ENCODE data around the gene TMEM129. TPM values are rescaled to one million over a fixed set of nuclear protein-coding genes. Genes with fewer than 3 reads are reported as not detected.

The TMEM129 gene
- total RNA-seq, 8 experiments from 2014 or later: 17.1 to 48.1 (median 25.7) TPM

DNA sequence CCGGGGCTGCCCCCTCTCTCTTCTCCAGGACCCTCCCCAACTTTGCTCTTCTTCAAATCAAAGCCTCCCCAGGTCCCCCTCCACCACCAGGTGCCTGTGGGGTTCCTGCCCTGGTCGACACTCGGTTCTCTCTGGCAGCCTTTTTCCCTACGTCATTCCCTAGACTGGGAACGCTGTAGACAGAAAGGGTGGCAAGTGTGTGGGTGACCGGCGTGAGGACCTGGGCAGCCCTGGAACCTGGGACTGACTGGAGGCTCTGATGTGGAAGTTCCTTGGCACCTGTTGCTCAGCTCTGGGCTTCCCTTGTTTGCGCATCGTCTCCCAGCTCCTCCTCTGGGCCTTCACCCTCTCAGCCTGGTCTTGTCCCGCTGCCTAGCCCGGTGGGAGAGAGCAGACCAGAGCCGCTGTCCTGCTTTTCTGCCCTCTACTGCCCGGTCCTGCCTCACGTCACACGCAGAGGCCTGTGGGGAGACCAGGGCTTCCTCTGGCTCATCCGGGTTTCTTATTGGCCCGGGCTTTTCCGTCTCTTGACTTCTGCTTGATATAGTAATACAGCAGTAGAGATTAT, 1.5 kb upstream of the TMEM129 start:
- H3K4me3 ChIP-seq: peak overlapping the region in 1 of 5 donors; percentile 84

DNA sequence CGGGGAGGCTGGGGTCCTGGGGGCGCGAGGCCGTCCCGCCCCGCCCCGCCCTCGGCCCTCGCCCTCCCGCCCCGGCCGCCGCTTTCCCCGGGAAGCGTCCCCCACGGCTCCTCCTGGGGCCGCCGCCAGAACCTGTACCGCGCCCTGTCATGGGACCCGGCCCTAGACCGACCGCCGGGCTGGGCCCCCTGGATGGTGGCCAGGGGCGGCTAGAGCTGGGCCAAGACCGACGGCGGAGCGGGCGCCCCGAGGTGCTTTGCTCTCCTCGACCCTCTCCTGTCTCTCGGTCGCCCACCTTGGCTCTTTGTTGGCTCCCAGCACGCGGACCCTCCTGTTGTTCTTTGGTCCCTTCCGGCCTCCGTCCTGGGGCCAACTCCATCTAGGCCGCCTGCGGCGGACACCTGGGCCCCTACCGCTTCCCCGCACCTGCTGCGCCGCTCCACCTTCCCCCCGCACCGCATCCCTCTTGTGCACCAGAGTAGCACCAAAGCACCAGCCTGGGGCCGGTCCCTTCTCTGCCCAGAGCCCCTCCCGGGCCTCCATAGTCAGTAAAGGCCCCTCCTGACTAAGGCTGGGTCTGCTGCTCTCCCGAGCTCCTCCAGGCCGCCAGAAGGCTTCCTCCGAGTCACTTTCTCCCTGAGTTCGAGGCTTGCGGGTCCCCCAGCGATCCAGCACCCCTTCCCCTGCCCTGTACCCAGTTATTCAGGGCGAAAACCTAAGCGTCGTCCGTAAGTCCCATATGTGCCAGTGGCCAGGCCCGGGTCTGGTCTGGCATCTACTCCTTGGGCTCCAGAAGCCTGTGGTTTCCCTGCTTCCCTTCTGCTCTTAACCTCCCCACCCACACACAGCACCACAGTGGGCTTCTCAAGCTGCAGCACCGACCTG, 785 bp upstream of the TMEM129 start:
- peak in 3 of 8 experiments; percentile 0 to 8 (median 5) for ATAC-seq (replicated peaks in 6 of 8)
- Histone ChIP-seq H3K4me3 (peak overlapping the region; percentile 54 to 84 (median 64)), H3K4me1 (replicated peaks in 1 of 2) (peaks cover 8 to 20% of the 10 kb centered on the region in 2 donors), H3K27ac (peak overlapping the region in 1 of 2 donors; percentile 42)
- WGBS, 10 experiments: 0% methylated on average over 2 to 6 of the region's 61 CpGs; no CpG with 5 or more reads in 7 of the 10 experiments
- in situ Hi-C loops (cut with MboI; ENCODE audit: low pct_unique_long_range_greater_than_20kb in 2 of 9, low sequenced_read_pairs in 9 of 9, unreplicated experiment in 9 of 9): no loop called here

More for the DNA sequence above, 1.5 kb upstream of the TMEM129 start:
- WGBS, 10 experiments: 20 to 80% (median 32%) methylated on average over 2 to 9 of the region's 18 CpGs; no CpG with 5 or more reads in 4 of the 10 experiments
- in situ Hi-C loops (cut with MboI; ENCODE audit: low pct_unique_long_range_greater_than_20kb in 2 of 9, low sequenced_read_pairs in 9 of 9, unreplicated experiment in 9 of 9): no loop called here
- ATAC-seq (replicated peaks in 6 of 8): no peak
- no peak overlapping the region for H3K27ac ChIP-seq
- peaks cover 8 to 20% of the 10 kb centered on the region in 2 donors for H3K4me1 ChIP-seq (replicated peaks in 1 of 2)

DNA sequence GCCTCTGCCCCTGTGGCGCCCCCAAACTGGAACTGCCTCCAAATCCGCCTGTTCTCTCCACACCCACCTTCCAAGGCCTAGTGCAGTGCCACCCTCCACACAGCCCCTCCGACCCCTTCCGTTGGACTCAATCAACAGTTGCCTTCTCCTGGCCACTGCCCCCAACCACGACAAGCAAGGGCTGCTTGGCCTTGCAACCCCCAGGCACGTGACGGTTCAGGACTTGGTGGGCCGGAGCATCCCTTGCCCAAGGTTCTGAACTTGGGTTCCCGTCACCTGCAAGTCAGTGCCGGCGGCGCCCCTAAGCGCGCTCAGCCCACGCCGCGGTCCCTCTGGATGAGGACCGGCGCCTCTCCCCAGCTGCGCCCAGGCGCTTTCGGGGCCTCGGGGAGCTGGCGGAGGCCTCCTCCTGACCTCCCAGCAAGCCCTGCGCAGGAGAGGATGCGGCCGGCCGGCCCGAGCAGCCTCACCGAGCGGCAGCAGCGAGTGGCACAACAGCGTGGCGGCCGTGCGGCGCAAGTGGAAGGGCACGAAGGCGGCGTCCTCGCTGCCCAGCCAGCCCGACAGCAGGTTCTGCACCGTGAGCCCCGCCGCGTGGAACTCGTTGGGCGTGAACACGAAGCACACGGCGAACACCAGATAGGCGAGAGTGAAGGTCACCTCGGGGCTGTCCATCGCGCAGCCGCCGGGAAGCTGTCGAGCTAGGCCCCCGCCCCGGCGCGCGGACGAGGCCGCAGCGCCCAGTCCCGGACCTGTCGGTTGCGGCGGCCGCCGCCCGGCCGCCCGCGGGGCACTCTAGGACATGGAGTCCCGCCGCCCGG, 750 bp downstream of the TMEM129 start:
- peak overlapping the region; percentile 91 to 95 for H3K27ac ChIP-seq
- WGBS, 10 experiments: 0 to 14% (median 0%) methylated on average over 1 to 12 of the region's 79 CpGs; no CpG with 5 or more reads in 4 of the 10 experiments
- H3K4me1 ChIP-seq (replicated peaks in 1 of 2): peaks cover 8 to 17% of the 10 kb centered on the region in 2 donors
- peak overlapping the region; percentile 54 to 84 (median 64) for H3K4me3 ChIP-seq
- ATAC-seq (replicated peaks in 6 of 8): peak; percentile 30 to 51 (median 42)
- in situ Hi-C loops (cut with MboI; ENCODE audit: low pct_unique_long_range_greater_than_20kb in 2 of 9, low sequenced_read_pairs in 9 of 9, unreplicated experiment in 9 of 9): no loop called here

DNA sequence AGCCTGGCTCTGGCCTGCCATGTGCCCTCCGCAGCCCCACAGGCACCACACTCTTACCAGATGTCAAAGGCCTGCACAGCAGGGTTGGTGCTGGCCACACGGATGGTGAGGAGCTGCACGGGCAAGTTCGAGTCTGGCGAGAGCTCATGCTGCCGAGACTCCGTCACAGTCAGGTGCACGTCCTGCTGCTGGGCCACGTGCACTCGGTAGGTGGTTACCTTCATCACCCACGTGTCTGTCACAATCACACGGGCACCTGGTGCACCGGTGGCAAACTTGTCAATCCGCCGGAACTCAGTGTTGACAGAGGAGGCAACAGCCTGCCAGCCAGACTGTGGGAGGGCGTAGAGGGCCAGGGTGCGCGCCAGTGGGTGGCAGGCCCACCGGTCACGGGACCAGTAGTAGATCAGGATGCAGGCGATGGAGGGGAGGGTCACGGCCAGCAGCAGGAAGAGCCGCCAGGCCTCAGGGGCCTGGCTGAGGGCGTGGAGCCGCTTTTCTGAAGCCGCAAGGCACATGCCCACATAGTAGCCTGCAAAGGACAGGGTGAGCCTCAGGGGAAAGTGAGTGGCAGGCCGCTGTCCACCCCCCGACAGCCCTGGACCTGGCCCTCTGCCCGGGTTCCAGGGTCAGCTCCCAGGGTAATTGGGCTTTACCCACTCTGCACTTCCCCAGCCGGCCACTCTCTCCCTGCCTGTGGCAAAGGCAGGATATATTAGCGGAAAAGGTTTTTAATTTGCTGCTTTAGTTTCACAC, 2.9 kb downstream of the TMEM129 start:
- no peak overlapping the region for H3K4me3 ChIP-seq
- peaks cover 16 to 17% of the 10 kb centered on the region in 2 donors for H3K4me1 ChIP-seq (replicated peaks in 1 of 2)
- in situ Hi-C loops (cut with MboI; ENCODE audit: low pct_unique_long_range_greater_than_20kb in 2 of 9, low sequenced_read_pairs in 9 of 9, unreplicated experiment in 9 of 9): no loop called here
- H3K27ac ChIP-seq: no peak overlapping the region
- ATAC-seq (replicated peaks in 6 of 8): no peak
- WGBS, 10 experiments: 73 to 100% (median 100%) methylated on average over 2 to 5 of the region's 31 CpGs; no CpG with 5 or more reads in 5 of the 10 experiments

DNA sequence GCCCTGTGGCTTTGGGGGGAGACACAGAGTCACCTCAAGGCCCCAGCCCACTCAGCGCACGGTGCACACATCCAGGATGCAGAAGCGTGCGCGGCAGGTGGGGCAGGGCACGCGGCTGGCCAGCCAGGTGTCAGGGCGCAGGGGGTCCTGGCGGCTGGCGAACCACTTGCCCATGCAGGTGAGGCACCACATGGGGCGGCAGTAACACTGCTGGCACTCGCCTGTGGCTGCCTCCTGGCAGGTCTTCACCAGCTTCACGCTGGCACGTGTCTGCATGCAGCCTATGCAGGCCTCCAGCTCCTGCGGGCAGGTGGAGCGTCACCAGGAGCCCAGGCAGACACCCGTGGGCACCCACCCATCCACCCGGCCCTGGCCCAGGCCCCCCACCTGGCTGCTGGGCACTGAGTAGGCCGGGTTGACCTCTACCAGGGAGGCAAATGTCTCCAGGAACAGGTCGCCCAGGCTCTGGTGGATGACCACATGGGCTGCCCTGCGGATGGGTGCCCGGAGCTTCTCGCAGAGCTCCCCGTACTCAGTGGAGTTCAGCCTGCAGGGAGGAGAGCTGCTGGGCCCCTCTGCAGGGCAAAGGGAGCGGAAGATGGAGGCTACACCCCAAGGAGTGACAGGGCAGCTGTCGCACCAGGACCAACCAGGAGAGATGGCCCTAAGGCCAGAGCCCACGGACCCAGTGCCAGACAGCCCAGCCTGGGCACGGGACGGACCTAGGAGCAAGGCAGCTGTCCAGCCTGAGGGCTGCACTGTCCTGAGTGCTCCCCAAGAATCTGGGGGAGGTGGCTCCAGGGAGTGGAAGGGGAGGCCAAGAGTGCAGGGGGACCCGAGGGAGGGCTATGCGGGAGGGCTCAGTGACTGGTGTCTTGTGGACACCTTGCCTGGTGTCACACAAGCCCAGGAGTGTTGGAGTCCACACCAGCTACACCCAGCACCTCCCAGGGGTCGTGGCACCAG, 3.7 kb downstream of the TMEM129 start:
- WGBS, 10 experiments: 83 to 100% (median 91%) methylated on average over 1 to 8 of the region's 32 CpGs; no CpG with 5 or more reads in 6 of the 10 experiments
- no peak overlapping the region for H3K27ac ChIP-seq
- H3K4me3 ChIP-seq: no peak overlapping the region
- in situ Hi-C loops (cut with MboI; ENCODE audit: low pct_unique_long_range_greater_than_20kb in 2 of 9, low sequenced_read_pairs in 9 of 9, unreplicated experiment in 9 of 9): no loop called here
- no peak for ATAC-seq (replicated peaks in 6 of 8)
- H3K4me1 ChIP-seq (replicated peaks in 1 of 2): peaks cover 16 to 18% of the 10 kb centered on the region in 2 donors

DNA sequence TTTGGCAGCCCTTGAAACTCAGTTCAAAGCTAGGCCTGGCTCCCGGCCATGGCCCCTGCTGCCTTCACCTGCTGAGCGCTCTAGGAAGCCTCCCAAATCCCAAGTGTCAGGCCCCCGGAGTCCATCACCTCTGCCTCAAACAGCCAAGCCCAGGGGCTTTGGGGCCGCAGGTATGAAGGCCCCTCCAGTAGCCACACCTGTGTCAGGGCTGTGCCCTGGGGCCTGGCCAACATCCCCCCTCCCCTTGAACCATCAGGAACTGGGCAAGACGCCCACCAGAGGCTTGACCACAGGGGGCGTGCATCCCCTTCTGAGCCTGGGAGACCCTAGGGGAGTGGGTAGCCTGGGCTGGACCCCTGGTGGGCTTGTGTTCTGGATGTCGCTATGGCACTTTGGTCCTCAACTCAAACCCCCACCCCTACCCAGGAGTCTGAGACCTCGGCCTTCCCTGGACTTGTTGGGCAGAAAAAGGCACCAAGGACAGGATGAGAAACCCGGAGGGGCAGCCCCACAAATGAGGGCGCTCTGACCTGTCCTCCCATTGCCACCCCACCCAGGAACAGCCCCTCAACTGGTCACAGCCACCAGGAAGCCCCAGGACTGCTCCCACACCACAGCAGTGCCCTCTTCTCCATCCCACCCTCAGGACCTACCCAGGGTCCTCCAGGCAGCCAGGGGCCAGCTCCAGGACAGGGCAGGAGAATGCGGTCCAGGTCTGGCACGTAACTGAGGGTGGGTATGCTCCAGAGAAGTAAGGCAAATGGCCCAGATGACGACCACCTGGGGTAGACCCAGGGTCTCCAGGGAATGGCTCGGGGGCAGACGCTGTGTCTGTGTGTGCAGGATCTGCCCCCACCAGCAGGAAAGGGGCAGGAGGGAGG, 4.8 kb downstream of the TMEM129 start:
- Histone ChIP-seq H3K4me1 (replicated peaks in 1 of 2) (peaks cover 12 to 18% of the 10 kb centered on the region in 2 donors), H3K27ac (no peak overlapping the region), H3K4me3 (no peak overlapping the region)
- WGBS, 10 experiments: 80 to 100% (median 92%) methylated on average over 1 to 8 of the region's 15 CpGs; no CpG with 5 or more reads in 3 of the 10 experiments
- ATAC-seq (replicated peaks in 6 of 8): no peak
- in situ Hi-C loops (cut with MboI; ENCODE audit: low pct_unique_long_range_greater_than_20kb in 2 of 9, low sequenced_read_pairs in 9 of 9, unreplicated experiment in 9 of 9): no loop called here

DNA sequence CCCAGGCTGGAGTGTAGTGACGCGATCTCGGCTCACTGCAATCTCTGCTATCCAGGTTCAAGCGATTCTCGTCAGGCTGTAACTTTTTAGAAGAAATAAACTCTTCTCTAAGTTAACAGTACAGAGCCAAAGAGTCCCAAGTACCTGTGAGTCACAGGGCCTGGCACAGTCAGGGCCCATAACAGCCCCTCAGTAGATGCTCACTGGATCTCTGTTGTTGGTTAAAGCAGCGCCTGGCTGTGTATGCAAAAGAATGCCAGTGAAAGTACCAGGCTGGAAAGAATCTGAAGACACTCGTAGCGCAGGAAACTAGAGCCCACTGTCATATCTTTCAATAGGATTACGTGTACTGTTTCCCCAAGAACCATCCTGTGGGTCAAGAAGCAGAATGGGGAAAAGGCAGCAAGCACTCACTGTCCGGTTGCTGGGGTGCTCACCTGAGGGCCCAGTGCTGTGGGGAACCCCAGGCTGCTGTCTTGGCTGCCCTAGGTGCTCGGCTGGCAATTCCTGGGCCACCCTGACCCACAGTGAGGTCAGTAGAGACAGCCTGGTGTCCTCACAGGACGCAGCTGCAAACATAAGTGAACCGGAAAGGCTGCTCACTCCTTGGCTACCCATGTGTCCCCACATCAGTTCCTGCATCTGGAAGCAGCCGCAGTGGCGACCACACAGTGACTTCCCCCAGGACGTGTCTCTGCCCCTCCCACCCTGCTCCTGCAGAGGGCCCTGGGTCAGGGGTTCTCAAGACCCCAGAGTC, 5.9 kb downstream of the TMEM129 start:
- in situ Hi-C loops (cut with MboI; ENCODE audit: low pct_unique_long_range_greater_than_20kb in 2 of 9, low sequenced_read_pairs in 9 of 9, unreplicated experiment in 9 of 9): no loop called here
- WGBS, 10 experiments: 70 to 100% (median 86%) methylated on average over 2 to 11 of the region's 16 CpGs; no CpG with 5 or more reads in 2 of the 10 experiments
- ATAC-seq (replicated peaks in 6 of 8): no peak
- H3K27ac ChIP-seq: no peak overlapping the region
- peaks cover 18 to 27% of the 10 kb centered on the region in 2 donors for H3K4me1 ChIP-seq (replicated peaks in 1 of 2)
- no peak overlapping the region for H3K4me3 ChIP-seq

DNA sequence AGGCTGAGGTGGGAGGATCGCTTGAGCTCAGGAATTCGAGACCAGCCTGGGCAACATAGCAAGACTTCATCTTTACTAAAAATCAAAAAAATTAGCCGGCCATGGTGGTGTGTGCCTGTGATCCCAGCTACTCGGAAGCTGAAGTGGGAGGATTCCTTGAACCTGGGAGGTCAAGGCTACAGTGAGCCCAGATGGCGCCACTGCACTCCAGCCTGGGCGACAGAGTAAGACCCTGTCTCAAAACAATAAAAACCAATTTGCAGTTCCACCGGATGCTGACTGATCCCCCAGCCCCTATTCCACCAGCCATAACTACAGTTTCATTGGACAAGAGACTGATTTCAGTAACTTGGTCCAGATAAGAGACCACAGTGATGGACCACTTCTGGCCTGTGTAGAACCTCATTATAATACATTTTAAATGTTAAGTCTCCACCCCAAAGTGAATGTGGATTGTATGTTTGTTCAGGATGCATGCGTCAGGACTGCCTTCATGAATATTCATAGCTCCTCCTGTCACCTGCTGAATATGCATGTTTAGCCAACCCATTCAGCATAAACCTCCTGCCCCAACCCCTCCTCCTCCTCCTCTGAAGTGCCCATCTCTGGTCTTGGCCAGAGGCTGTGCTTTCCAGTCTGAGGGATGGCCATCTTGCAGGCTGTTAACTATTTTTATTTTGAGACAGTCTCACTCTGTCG, 6.7 kb downstream of the TMEM129 start:
- Histone ChIP-seq H3K4me3 (no peak overlapping the region), H3K4me1 (replicated peaks in 1 of 2) (peaks cover 17 to 22% of the 10 kb centered on the region in 2 donors), H3K27ac (no peak overlapping the region)
- peak in 3 of 8 experiments; percentile 11 to 59 (median 18) for ATAC-seq (replicated peaks in 6 of 8)
- WGBS, 10 experiments: 0 to 78% (median 45%) methylated on average over 1 to 8 of the region's 9 CpGs; no CpG with 5 or more reads in 3 of the 10 experiments
- in situ Hi-C loops (cut with MboI; ENCODE audit: low pct_unique_long_range_greater_than_20kb in 2 of 9, low sequenced_read_pairs in 9 of 9, unreplicated experiment in 9 of 9): no loop called here

DNA sequence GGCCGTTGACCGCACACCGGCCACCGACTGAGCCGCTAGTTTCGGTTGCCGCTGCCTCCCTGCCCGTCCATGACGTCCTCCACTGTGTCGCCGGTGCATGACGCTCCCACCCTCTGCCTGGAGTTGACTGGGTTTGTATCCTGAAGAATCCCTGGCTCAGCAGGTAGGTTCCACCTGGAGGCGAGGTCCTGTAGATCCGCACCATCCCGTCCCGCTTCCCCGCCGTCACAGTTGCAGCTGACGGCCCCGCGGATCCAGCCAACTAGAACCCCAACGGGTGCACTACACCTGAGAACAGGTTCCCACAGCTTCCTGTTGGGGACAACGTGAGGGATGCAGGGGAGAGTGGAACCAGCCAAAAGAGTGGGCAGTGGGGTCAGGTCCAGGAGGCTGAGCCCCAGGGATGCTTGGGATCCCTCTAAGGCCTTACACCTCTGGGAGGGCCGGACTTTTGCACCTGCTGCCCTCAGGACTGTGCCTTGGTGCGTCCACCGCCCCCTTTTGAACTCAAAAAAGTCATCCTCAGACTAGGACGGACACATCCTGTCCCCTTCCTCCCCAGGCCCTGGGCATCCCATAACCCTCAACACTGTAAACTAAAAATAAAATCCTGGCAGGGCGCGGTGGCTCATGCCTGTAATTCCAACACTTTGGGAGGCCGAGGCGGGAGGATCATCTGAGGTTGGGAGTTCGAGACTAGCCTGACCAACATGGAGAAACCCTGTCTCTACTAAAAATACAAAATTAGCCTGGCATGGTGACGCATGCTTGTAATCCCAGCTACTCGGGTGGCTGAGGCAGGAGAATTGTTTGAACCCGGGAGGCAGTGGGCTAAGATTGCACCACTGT, 7.9 kb downstream of the TMEM129 start:
- ATAC-seq (replicated peaks in 6 of 8): peak; percentile 0 to 8 (median 4)
- Histone ChIP-seq H3K4me3 (peak overlapping the region; percentile 75 to 89 (median 79)), H3K27ac (peak overlapping the region in 1 of 2 donors; percentile 99), H3K4me1 (replicated peaks in 1 of 2) (peaks cover 18 to 20% of the 10 kb centered on the region in 2 donors)
- in situ Hi-C loops (cut with MboI; ENCODE audit: low pct_unique_long_range_greater_than_20kb in 2 of 9, low sequenced_read_pairs in 9 of 9, unreplicated experiment in 9 of 9): no loop called here
- WGBS, 10 experiments: 2 to 75% (median 37%) methylated on average over 1 to 13 of the region's 35 CpGs; no CpG with 5 or more reads in 3 of the 10 experiments
